GM12873 (cell line): ENCODE results near the gene PAN2.

ENCODE experiments used
- CTCF ChIP-seq: IDR thresholded peaks from 2 replicates; pipeline ENCODE4 v1.5.1; 2012; ENCODE audit warnings: low read depth, mild to moderate bottlenecking, moderate library complexity, low read length, control low read depth; ENCODE audit not compliant: insufficient read depth; ENCODE audit errors: missing control alignments

The PAN2 gene, protein sequence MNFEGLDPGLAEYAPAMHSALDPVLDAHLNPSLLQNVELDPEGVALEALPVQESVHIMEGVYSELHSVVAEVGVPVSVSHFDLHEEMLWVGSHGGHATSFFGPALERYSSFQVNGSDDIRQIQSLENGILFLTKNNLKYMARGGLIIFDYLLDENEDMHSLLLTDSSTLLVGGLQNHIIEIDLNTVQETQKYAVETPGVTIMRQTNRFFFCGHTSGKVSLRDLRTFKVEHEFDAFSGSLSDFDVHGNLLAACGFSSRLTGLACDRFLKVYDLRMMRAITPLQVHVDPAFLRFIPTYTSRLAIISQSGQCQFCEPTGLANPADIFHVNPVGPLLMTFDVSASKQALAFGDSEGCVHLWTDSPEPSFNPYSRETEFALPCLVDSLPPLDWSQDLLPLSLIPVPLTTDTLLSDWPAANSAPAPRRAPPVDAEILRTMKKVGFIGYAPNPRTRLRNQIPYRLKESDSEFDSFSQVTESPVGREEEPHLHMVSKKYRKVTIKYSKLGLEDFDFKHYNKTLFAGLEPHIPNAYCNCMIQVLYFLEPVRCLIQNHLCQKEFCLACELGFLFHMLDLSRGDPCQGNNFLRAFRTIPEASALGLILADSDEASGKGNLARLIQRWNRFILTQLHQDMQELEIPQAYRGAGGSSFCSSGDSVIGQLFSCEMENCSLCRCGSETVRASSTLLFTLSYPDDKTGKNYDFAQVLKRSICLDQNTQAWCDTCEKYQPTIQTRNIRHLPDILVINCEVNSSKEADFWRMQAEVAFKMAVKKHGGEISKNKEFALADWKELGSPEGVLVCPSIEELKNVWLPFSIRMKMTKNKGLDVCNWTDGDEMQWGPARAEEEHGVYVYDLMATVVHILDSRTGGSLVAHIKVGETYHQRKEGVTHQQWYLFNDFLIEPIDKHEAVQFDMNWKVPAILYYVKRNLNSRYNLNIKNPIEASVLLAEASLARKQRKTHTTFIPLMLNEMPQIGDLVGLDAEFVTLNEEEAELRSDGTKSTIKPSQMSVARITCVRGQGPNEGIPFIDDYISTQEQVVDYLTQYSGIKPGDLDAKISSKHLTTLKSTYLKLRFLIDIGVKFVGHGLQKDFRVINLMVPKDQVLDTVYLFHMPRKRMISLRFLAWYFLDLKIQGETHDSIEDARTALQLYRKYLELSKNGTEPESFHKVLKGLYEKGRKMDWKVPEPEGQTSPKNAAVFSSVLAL

GRCh38 chr12:56333679-56334489 is at the start of gene PAN2:
Gene PAN2, minus strand, starts transcription at chr12:56334000. Its CDS starts 906 bp downstream, at chr12:56333094.
- peak; percentile 72 for TF ChIP-seq CTCF

- no peak for TF ChIP-seq CTCF
Observed at GRCh38 chr12:56382611-56383010, 48.8 kb upstream of the PAN2 start.

DNA sequence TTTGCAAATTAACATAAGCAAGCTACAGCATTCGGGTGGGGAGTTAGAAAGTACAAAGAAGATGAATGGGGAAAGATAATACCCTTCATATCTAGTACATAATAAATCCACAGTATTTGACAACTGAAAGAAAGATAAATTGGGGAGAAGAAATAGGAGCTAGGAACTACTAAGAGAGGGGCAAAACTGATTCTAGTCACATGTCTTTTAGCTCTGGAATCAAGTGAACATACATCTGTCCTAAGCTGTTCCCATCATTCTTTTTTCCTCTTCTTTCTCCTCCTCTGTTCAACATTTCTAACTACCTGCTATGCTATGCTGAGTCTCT is 44.2 kb upstream of the PAN2 start:
- no peak for TF ChIP-seq CTCF

- TF ChIP-seq CTCF, result no peak
Observed at GRCh38 chr12:56377310-56377988, 43.6 kb upstream of the PAN2 start.

DNA sequence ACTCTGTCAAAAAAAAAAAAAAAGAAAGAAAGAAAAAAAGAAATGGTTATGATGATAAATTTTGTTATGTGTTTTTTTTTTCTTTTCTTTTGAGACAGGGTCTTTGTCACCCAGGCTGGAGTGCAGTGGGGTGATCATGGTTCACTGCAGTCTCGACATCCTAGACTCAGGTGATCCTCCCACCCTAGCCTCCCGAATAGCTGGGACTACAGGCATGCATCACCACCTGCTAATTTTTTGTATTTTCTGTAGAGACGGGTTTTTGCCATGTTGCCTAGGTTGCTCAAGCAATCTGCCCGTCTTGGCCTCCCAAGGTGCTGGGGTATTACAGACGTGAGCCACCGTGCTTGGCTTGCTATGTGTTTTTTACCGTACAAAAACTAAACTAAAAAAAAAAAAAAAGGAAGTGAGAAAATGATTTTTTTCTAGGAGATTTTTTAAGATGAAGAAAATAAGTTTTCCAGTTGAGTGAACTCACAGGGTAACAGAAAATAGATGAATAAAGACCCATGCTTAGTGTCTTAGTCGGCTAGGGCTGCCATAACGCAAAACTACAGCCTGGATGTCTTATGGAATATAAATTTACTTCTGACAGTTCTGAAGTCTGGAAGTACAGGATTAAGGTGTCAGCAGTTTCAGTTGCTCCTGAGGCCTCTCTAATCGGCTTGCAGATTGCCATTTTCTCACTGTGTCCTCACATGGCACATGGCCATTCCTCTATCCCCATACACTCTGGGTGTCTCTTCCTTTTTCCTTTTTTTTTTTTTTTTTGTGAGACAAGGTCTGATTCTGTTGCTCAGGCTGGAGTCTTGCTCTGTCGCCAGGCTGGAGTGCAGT is 42.0 kb upstream of the PAN2 start:
- no peak for TF ChIP-seq CTCF
